Keratinocyte (primary cell): Measurements from ENCODE around the gene ALG5. TPM values are rescaled to one million over a fixed set of nuclear protein-coding genes. Genes with fewer than 3 reads are reported as not detected.

Experiments used
- DNase-seq: peaks from one replicate; pipeline ENCODE4 v3.0.0-alpha.2; 2011; ENCODE audit warnings: low read depth, missing footprints, low spot score
- FAIRE-seq: peaks from 2 replicates; lab custom pipeline; 2011; peaks lifted over from hg19 to GRCh38; lab: Jason Lieb, UNC
- H2AFZ ChIP-seq: 2 replicates; pipeline ENCODE4 v1.6.0; 2012; ENCODE audit warnings: low read length, control low read depth, inconsistent platforms; ENCODE audit not compliant: control insufficient read depth
- H3K27ac ChIP-seq: 2 replicates; pipeline ENCODE4 v1.5.1; 2011; ENCODE audit warnings: low read length; ENCODE audit not compliant: control insufficient read depth, insufficient read depth
- H3K27me3 ChIP-seq: 3 replicates; pipeline ENCODE4 v1.6.0; 2011; ENCODE audit warnings: low read length; ENCODE audit not compliant: control insufficient read depth, insufficient read depth; ENCODE audit errors: extremely low read depth
- H3K36me3 ChIP-seq, 2 experiments: 2 replicates in 1 of 2; 3 replicates in 1 of 2; pipeline ENCODE4 v1.5.1; 2011; ENCODE audit warnings: low read length in 2 of 2, mild to moderate bottlenecking in 1 of 2; ENCODE audit not compliant: control insufficient read depth in 2 of 2, insufficient read depth in 2 of 2; ENCODE audit errors: extremely low read depth in 1 of 2
- H3K4me1 ChIP-seq: 3 replicates; pipeline ENCODE4 v1.5.1; 2011; ENCODE audit warnings: low read length; ENCODE audit not compliant: control insufficient read depth, insufficient read depth; ENCODE audit errors: extremely low read depth
- H3K4me2 ChIP-seq: 3 replicates; pipeline ENCODE4 v1.6.0; 2011; ENCODE audit warnings: low read depth, low read length; ENCODE audit not compliant: control insufficient read depth, insufficient read depth; ENCODE audit errors: extremely low read depth
- H3K4me3 ChIP-seq, 3 experiments: fragments of 200-600 bp in 1 of 3; sonication (generic) in 1 of 3; 2 replicates in 2 of 3; 3 replicates in 1 of 3; pipeline ENCODE4 v1.5.1; 2011 to 2016; ENCODE audit warnings: low read length in 3 of 3, mild to moderate bottlenecking in 3 of 3, control low read depth in 2 of 3, inconsistent platforms in 1 of 3, low read depth in 1 of 3, mixed read lengths in 1 of 3, mixed run types in 1 of 3, moderate library complexity in 1 of 3; ENCODE audit not compliant: control insufficient read depth in 2 of 3, insufficient read depth in 2 of 3; ENCODE audit errors: extremely low read depth in 1 of 3
- H3K79me2 ChIP-seq: 2 replicates; pipeline ENCODE4 v1.6.0; 2012; ENCODE audit warnings: low read length; ENCODE audit not compliant: control insufficient read depth, insufficient read depth
- H3K9ac ChIP-seq: 3 replicates; pipeline ENCODE4 v1.6.0; 2011; ENCODE audit warnings: low read length; ENCODE audit not compliant: control insufficient read depth, insufficient read depth; ENCODE audit errors: extremely low read depth
- H3K9me1 ChIP-seq: 3 replicates; pipeline ENCODE4 v1.6.0; 2011; ENCODE audit warnings: low read length; ENCODE audit not compliant: control insufficient read depth, insufficient read depth; ENCODE audit errors: extremely low read depth
- H3K9me3 ChIP-seq: 2 replicates; pipeline ENCODE4 v1.5.1; 2012; ENCODE audit warnings: low read depth, low read length; ENCODE audit not compliant: control insufficient read depth
- H4K20me1 ChIP-seq: 3 replicates; pipeline ENCODE4 v1.6.0; 2011; ENCODE audit warnings: low read length; ENCODE audit not compliant: control insufficient read depth, insufficient read depth; ENCODE audit errors: extremely low read depth
- EZH2 ChIP-seq: IDR thresholded peaks from one replicate; pipeline ENCODE4 v1.6.1; 2012; ENCODE audit warnings: inconsistent platforms, mild to moderate bottlenecking, low read length, moderate library complexity
- dilution Hi-C: fragments of 300-500 bp; cut with MboI; formaldehyde crosslinking; loops from one replicate; pipeline ENCODE4 v1.7.0; 2020; ENCODE audit warnings: low sequenced_read_pairs; ENCODE audit not compliant: extremely low pct_ligation_motif_present
- polyA plus RNA-seq, 5 experiments: library from polyadenylated mRNA; depleted of rRNA in 3 of 5; stranded (reverse) in 3 of 5; stranded (forward) in 1 of 5; unstranded in 1 of 5; fragments of >200 nt; gene quantifications; 1 replicate in 1 of 5; 2 replicates in 3 of 5; 3 replicates in 1 of 5; pipeline versions ENCODE4 v1.2.1 to v1.2.3, GENCODE V29; 2011 to 2012; ENCODE audit warnings: missing spikeins in 2 of 5, low read depth in 1 of 5, low replicate concordance in 1 of 5
- TF ChIP-seq, protein P1 (sequence below), 3 experiments: IDR thresholded peaks in 1 of 3; conservative IDR thresholded peaks in 1 of 3; optimal IDR thresholded peaks in 1 of 3; 2 replicates in 2 of 3; 3 replicates in 1 of 3; pipeline versions ENCODE3 to v1.5.1; 2011; ENCODE audit warnings: low read length in 3 of 3, mild to moderate bottlenecking in 3 of 3, moderate library complexity in 2 of 3, control low read depth in 1 of 3, inconsistent platforms in 1 of 3; ENCODE audit not compliant: insufficient read depth in 2 of 3; ENCODE audit errors: extremely low read depth in 1 of 3

The ALG5 gene
- polyA plus RNA-seq, 1 donor (not counting 4 experiments of a cell fraction or from before 2014, with no cell fraction given): 63.9 TPM

DNA sequence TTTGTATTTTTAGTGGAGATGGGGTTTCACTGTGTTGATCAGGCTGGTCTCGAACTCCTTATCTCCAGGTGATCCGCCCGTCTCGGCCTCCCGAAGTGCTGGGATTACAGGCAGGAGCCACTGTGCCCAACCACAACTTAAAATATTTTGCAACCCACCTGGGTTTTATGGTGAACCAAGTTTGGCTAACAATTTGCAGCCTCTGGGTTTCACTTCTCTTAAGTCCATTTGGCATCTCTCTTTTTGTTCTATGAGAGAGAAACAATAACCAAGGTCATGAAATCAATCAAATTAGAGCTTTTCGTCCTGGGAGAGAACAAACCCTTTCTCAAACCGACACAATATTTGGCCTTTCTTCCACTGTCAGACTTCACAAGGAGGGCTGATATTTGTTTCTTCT lies 73.5 kb downstream of the ALG5 start:
- H3K9me1 ChIP-seq: no peaks in the 10 kb centered on the region
- no peak for FAIRE-seq
- no peak overlapping the region for H3K4me3 ChIP-seq
- no peak overlapping the region for H3K27ac ChIP-seq
- no peaks in the 10 kb centered on the region for H3K27me3 ChIP-seq
- dilution Hi-C loops: no loop called here
- TF ChIP-seq, protein P1, sequence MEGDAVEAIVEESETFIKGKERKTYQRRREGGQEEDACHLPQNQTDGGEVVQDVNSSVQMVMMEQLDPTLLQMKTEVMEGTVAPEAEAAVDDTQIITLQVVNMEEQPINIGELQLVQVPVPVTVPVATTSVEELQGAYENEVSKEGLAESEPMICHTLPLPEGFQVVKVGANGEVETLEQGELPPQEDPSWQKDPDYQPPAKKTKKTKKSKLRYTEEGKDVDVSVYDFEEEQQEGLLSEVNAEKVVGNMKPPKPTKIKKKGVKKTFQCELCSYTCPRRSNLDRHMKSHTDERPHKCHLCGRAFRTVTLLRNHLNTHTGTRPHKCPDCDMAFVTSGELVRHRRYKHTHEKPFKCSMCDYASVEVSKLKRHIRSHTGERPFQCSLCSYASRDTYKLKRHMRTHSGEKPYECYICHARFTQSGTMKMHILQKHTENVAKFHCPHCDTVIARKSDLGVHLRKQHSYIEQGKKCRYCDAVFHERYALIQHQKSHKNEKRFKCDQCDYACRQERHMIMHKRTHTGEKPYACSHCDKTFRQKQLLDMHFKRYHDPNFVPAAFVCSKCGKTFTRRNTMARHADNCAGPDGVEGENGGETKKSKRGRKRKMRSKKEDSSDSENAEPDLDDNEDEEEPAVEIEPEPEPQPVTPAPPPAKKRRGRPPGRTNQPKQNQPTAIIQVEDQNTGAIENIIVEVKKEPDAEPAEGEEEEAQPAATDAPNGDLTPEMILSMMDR (optimal IDR thresholded peaks at IDR 0.05 in 1 of 3, IDR thresholded peaks at IDR 0.05 in 1 of 3, conservative IDR thresholded peaks at IDR 0.05 in 1 of 3; ENCODE audit: extremely low read depth in 1 of 3, insufficient read depth in 2 of 3, low read length in 3 of 3): no peak
- no peak for TF ChIP-seq EZH2
- no peak overlapping the region for H3K9ac ChIP-seq
- no peaks in the 10 kb centered on the region for H3K4me1 ChIP-seq
- no peaks in the 10 kb centered on the region for H3K36me3 ChIP-seq
- H2AFZ ChIP-seq: no peak overlapping the region
- no peak for DNase-seq
- no peaks in the 10 kb centered on the region for H4K20me1 ChIP-seq
- no peaks in the 10 kb centered on the region for H3K9me3 ChIP-seq
- H3K4me2 ChIP-seq: no peak overlapping the region
- H3K79me2 ChIP-seq: no peaks in the 10 kb centered on the region

DNA sequence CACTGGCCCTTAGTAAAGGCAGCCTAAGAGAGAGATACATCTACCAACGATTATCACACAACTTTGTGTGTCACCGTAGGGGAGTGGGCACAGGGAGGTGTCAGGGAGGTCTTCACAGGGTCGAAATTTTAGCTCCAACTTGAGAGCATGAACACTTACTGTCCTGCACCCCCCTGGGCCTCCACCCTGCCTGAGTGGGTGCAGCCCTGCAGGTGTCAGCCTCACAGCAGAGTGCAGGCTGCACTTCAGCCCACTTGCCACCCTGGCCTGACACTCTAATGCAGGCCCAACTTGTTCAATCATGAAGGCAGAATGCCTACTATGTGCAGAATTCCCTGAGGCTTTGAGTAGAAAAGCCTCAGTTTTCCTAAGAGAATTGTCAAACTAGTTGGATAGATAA lies 75.1 kb downstream of the ALG5 start:
- H3K79me2 ChIP-seq: no peaks in the 10 kb centered on the region
- no peak overlapping the region for H3K27ac ChIP-seq
- H3K4me2 ChIP-seq: no peak overlapping the region
- H3K9me1 ChIP-seq: no peaks in the 10 kb centered on the region
- H4K20me1 ChIP-seq: no peaks in the 10 kb centered on the region
- peaks cover 3% of the 10 kb centered on the region for H3K27me3 ChIP-seq
- dilution Hi-C loops: no loop called here
- no peaks in the 10 kb centered on the region for H3K9me3 ChIP-seq
- H3K4me3 ChIP-seq: no peak overlapping the region
- DNase-seq: no peak
- no peak overlapping the region for H2AFZ ChIP-seq
- TF ChIP-seq, protein P1 (optimal IDR thresholded peaks at IDR 0.05 in 1 of 3, IDR thresholded peaks at IDR 0.05 in 1 of 3, conservative IDR thresholded peaks at IDR 0.05 in 1 of 3; ENCODE audit: extremely low read depth in 1 of 3, insufficient read depth in 2 of 3, low read length in 3 of 3): no peak
- no peak for TF ChIP-seq EZH2
- FAIRE-seq: no peak
- no peaks in the 10 kb centered on the region for H3K36me3 ChIP-seq
- H3K4me1 ChIP-seq: peaks cover 3% of the 10 kb centered on the region
- H3K9ac ChIP-seq: no peak overlapping the region
